GM18498 (cell line): ENCODE results near the gene ADAMTS16.

ENCODE experiments used
- ATAC-seq: cut with Tn5 transposase; IDR thresholded peaks from one replicate; pipeline ENCODE4 v1.9.1; 2021; ENCODE audit warnings: mild to moderate bottlenecking, moderate library complexity; ENCODE audit not compliant: unreplicated experiment

Gene ADAMTS16

GRCh38 chr5:5369051-5369605 lies 229.0 kb downstream of the ADAMTS16 start:
- no peak for ATAC-seq
